ENCODE data around the gene GLRX5. TPM values are rescaled to one million over a fixed set of nuclear protein-coding genes. Genes with fewer than 3 reads are reported as not detected.

Gene GLRX5
- total RNA-seq, 1 experiment from 2014 or later: 60.1 TPM

DNA sequence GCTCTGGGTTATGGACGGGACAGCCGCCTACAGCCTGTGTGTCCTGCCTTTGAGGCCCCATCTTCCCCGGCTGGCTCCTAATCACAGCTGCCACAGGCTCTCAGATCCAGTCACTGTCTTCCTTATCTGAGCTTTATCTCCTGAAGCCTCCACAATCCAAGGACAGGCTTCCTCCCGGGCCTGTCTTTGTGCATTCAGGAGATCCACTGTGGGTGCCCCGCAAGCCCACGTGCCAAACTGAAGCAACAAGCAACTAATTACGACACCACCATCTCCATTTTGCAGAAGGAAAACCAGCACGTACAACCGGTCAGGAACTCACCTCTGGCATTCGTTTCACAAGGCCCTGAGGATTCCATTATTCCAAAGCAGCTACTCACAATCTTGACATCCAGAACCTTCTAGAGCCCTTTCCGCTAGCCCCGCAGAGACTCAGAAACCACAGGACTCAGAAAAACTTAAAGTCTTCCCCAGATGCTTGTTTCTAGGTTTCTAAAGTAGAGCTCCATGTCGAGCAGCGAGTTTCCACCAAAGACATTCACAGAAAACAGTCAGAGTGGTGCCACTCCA is 32.4 kb upstream of the GLRX5 start:
- Histone ChIP-seq H3K27me3 (ENCODE audit: insufficient read depth, low read length) (no peaks in the 10 kb centered on the region), H2AFZ (ENCODE audit: low read depth, low read length, poor library complexity, severe bottlenecking) (no peak overlapping the region), H3K79me2 (ENCODE audit: insufficient read depth, low read length) (no peaks in the 10 kb centered on the region), H3K27ac (ENCODE audit: low read depth, low read length) (no peak overlapping the region), H3K4me1 (ENCODE audit: control insufficient read depth in 1 of 2, insufficient read depth in 2 of 2, low read length in 2 of 2) (peaks cover 5 to 22% of the 10 kb centered on the region in 2 experiments; a peak in 3 of 4 replicates), H3K36me3 (ENCODE audit: control insufficient read depth in 1 of 2, insufficient read depth in 2 of 2, low read length in 2 of 2) (no peaks in the 10 kb centered on the region), H3K4me2 (ENCODE audit: low read length) (no peak overlapping the region), H3K9me3 (ENCODE audit: control insufficient read depth in 1 of 2, insufficient read depth in 1 of 2, low read depth in 1 of 2, low read length in 2 of 2) (no peaks in the 10 kb centered on the region), H3K9ac (ENCODE audit: low read length) (no peak overlapping the region), H4K20me1 (ENCODE audit: insufficient read depth) (no peaks in the 10 kb centered on the region), H3K4me3 (replicated peaks in 1 of 2; ENCODE audit: low read depth in 1 of 2, low read length in 2 of 2) (no peak overlapping the region), H3K9me2 (ENCODE audit: insufficient read depth) (no peaks in the 10 kb centered on the region)
- TF ChIP-seq SIN3A (IDR thresholded peaks at IDR 0.05; ENCODE audit: low read depth): no peak
- no peak for TF ChIP-seq EZH2 (IDR thresholded peaks at IDR 0.05)
- TF ChIP-seq FOSL1 (IDR thresholded peaks at IDR 0.05; ENCODE audit: low read depth): no peak
- TF ChIP-seq ELF1 (IDR thresholded peaks at IDR 0.05; ENCODE audit: borderline replicate concordance, low read depth): no peak
- no peak for TF ChIP-seq JUND (IDR thresholded peaks at IDR 0.05)
- no peak for TF ChIP-seq ZFX (IDR thresholded peaks at IDR 0.05)
- TF ChIP-seq SRF (IDR thresholded peaks at IDR 0.05; ENCODE audit: low read depth): no peak
- TF ChIP-seq, protein P1, sequence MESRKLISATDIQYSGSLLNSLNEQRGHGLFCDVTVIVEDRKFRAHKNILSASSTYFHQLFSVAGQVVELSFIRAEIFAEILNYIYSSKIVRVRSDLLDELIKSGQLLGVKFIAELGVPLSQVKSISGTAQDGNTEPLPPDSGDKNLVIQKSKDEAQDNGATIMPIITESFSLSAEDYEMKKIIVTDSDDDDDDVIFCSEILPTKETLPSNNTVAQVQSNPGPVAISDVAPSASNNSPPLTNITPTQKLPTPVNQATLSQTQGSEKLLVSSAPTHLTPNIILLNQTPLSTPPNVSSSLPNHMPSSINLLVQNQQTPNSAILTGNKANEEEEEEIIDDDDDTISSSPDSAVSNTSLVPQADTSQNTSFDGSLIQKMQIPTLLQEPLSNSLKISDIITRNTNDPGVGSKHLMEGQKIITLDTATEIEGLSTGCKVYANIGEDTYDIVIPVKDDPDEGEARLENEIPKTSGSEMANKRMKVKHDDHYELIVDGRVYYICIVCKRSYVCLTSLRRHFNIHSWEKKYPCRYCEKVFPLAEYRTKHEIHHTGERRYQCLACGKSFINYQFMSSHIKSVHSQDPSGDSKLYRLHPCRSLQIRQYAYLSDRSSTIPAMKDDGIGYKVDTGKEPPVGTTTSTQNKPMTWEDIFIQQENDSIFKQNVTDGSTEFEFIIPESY (IDR thresholded peaks at IDR 0.05; ENCODE audit: extremely low read depth, insufficient replicate concordance, low read length): no peak
- TF ChIP-seq SP1 (IDR thresholded peaks at IDR 0.05; ENCODE audit: low read depth): no peak
- no peak for TF ChIP-seq YY1 (IDR thresholded peaks at IDR 0.05; ENCODE audit: extremely low read depth, insufficient replicate concordance, low read depth, low read length)
- no TSS peak for BruUV-seq (replicated peaks)
- ChIA-PET RAD21 (ENCODE audit: low non-redundant PET in 1 of 2, low total read pairs in 2 of 2, uncharacterized antibody in 2 of 2, unreplicated experiment in 2 of 2) (no interaction called here), CTCF (interaction anchor here (0.8 kb wide), 1 partner anchor 24 kb away, joined by 3 read pairs; no protein-coding TSS in a partner anchor), POLR2A (no interaction called here)
- no peak for DNase-seq (ENCODE audit: low read depth, low spot score)
- ATAC-seq: no peak
- intact Hi-C loops (cut with micrococcal nuclease): no loop called here
